Measurements from ENCODE around the gene USP47. TPM values are rescaled to one million over a fixed set of nuclear protein-coding genes. Genes with fewer than 3 reads are reported as not detected.

The USP47 gene
- total RNA-seq, 1 donor from 2014 or later, result 21.3 TPM

GRCh38 chr11:11909727-11910126 lies 68.0 kb downstream of the USP47 start:
- no peak for TF ChIP-seq CTCF (conservative IDR thresholded peaks at IDR 0.05; ENCODE audit: low read depth, low read length)
- no peak for DNase-seq (ENCODE audit: low read depth)

DNA sequence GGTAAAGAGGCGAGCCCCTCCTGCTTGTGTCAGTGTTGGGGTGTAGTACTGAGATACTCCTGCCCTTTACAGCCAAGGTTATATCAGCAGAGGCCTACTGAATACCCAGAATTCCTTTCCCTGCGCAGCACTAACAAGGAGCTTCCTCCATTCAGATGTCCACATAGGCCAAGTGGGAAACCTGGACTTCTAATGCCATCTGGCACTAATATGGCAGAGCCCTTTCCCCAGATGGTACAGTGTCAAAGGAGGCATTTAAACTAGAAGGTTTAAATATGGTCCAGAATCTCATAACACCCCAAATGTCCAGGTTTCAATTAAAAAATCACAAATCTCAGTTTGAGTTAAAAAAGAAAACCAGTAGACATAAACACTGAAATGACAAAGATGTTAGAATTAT lies 68.8 kb downstream of the USP47 start:
- no peak for TF ChIP-seq CTCF (conservative IDR thresholded peaks at IDR 0.05; ENCODE audit: low read depth, low read length)
- no peak for DNase-seq (ENCODE audit: low read depth)
- no peak overlapping the region for H3K4me3 ChIP-seq (ENCODE audit: low read depth, low read length)

More at GRCh38 chr11:11909727-11910126, 68.0 kb downstream of the USP47 start:
- no peak overlapping the region for H3K4me3 ChIP-seq (ENCODE audit: low read depth, low read length)

GRCh38 chr11:11913395-11913794 lies 71.6 kb downstream of the USP47 start:
- no peak for TF ChIP-seq CTCF (conservative IDR thresholded peaks at IDR 0.05; ENCODE audit: low read depth, low read length)
- DNase-seq (ENCODE audit: low read depth), result no peak

GRCh38 chr11:11915625-11916024 lies 73.9 kb downstream of the USP47 start:
- DNase-seq (ENCODE audit: low read depth), result no peak
- no peak overlapping the region for H3K4me3 ChIP-seq (ENCODE audit: low read depth, low read length)
- TF ChIP-seq CTCF (conservative IDR thresholded peaks at IDR 0.05; ENCODE audit: low read depth, low read length), result no peak

More at GRCh38 chr11:11913395-11913794, 71.6 kb downstream of the USP47 start:
- H3K4me3 ChIP-seq (ENCODE audit: low read depth, low read length), result no peak overlapping the region

- DNase-seq (ENCODE audit: low read depth), result no peak
- no peak overlapping the region for H3K4me3 ChIP-seq (ENCODE audit: low read depth, low read length)
- TF ChIP-seq CTCF (conservative IDR thresholded peaks at IDR 0.05; ENCODE audit: low read depth, low read length), result no peak
Measured at GRCh38 chr11:11916981-11917399, 75.2 kb downstream of the USP47 start.

DNA sequence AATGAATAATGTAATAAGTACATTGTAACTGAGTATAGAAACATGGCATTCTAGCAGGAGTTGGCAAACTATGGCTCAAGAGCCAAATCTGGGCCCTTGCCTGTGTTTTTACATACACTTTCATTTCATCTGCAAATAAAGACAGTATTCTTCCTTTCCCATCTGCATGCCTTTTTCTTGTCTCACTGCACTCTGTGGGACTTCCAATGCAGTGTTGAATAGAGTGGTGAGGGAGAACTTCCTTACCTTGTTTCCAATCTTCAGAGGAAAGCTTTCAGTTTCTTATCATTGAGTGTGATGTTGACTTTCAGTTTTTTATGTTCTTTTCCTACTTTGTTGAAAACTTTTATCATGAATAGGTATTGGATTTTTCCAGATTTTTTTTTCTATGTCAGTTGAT lies 82.1 kb downstream of the USP47 start:
- DNase-seq (ENCODE audit: low read depth), result no peak
- H3K4me3 ChIP-seq (ENCODE audit: low read depth, low read length), result no peak overlapping the region
- no peak for TF ChIP-seq CTCF (conservative IDR thresholded peaks at IDR 0.05; ENCODE audit: low read depth, low read length)

- TF ChIP-seq CTCF (conservative IDR thresholded peaks at IDR 0.05; ENCODE audit: low read depth, low read length), result no peak
- no peak for DNase-seq (ENCODE audit: low read depth)
- H3K4me3 ChIP-seq (ENCODE audit: low read depth, low read length), result no peak overlapping the region
Measured at GRCh38 chr11:11929920-11930319, 88.1 kb downstream of the USP47 start.
